IMR-90 (cell line): ENCODE results near the gene SLAMF1. TPM values are rescaled to one million over a fixed set of nuclear protein-coding genes. Genes with fewer than 3 reads are reported as not detected.

Experiments
- ATAC-seq: fragments of 200-7000 bp; cut with Tn5 transposase; 2 replicates; pipeline ENCODE4 v1.9.1; 2020; ENCODE audit warnings: low read depth, mild to moderate bottlenecking, moderate library complexity
- BruUV-seq: library from RNA; stranded (reverse); fragments of 400-500 nt; replicated peaks from 2 replicates; lab custom pipeline; 2021; lab: Mats Ljungman, UMichigan
- CTCF ChIA-PET: fragments of 300-600 bp; formaldehyde crosslinking; extraction: SDS; loops from one replicate; lab custom pipeline; 2021; ENCODE audit warnings: antibody characterized with exemption; lab: Yijun Ruan, JAX
- POLR2A ChIA-PET: fragments of 300-600 bp; sonication (Branson Sonifier 250); formaldehyde crosslinking; loops from one replicate; lab custom pipeline; 2022; ENCODE audit warnings: antibody characterized with exemption; ENCODE audit not compliant: unreplicated experiment; lab: Charles Lee
- DNase-seq: peaks from one replicate; pipeline ENCODE4 v3.0.0; 2013
- H2AFZ ChIP-seq: replicated peaks from 2 replicates; pipeline ENCODE3; 2013; ENCODE audit warnings: low read length, mild to moderate bottlenecking; ENCODE audit not compliant: poor library complexity
- H2AK5ac ChIP-seq: 2 replicates; pipeline ENCODE4 v1.6.1; 2013; ENCODE audit warnings: low read depth, low read length, inconsistent platforms
- H2AK9ac ChIP-seq: replicated peaks from 2 replicates; pipeline ENCODE3; 2013; ENCODE audit warnings: mild to moderate bottlenecking, low read depth, low read length, moderate library complexity; ENCODE audit not compliant: poor library complexity
- H2BK120ac ChIP-seq: 2 replicates; pipeline ENCODE4 v1.6.1; 2013; ENCODE audit warnings: low read depth, low read length, inconsistent platforms
- H2BK15ac ChIP-seq: 3 replicates; pipeline ENCODE4 v1.6.1; 2013; ENCODE audit warnings: low read depth, low read length, inconsistent platforms
- H2BK20ac ChIP-seq: 2 replicates; pipeline ENCODE4 v1.6.1; 2013; ENCODE audit warnings: low read depth, mild to moderate bottlenecking, inconsistent platforms, low read length, moderate library complexity
- H2BK5ac ChIP-seq: 2 replicates; pipeline ENCODE4 v1.6.1; 2013; ENCODE audit warnings: mild to moderate bottlenecking, low read depth, low read length, inconsistent platforms; ENCODE audit not compliant: poor library complexity, severe bottlenecking
- H3K14ac ChIP-seq: replicated peaks from 2 replicates; pipeline ENCODE4 v1.6.1; 2013; ENCODE audit warnings: low read depth, low read length, inconsistent platforms
- H3K18ac ChIP-seq: 2 replicates; pipeline ENCODE4 v1.6.1; 2013; ENCODE audit warnings: low read depth, low read length, control low read depth
- H3K23ac ChIP-seq: 2 replicates; pipeline ENCODE4 v1.6.1; 2013; ENCODE audit warnings: low read depth, low read length, inconsistent platforms
- H3K27ac ChIP-seq: 2 replicates; pipeline ENCODE4 v1.5.1; 2013; ENCODE audit warnings: mild to moderate bottlenecking, control low read depth, low read length; ENCODE audit not compliant: insufficient read depth
- H3K27me3 ChIP-seq: 2 replicates; pipeline ENCODE4 v1.6.1; 2013; ENCODE audit warnings: low read length; ENCODE audit not compliant: control insufficient read depth, insufficient read depth
- H3K36me3 ChIP-seq: 2 replicates; pipeline ENCODE4 v1.6.1; 2013; ENCODE audit warnings: low read length, mixed read lengths; ENCODE audit not compliant: control insufficient read depth, insufficient read depth
- H3K4ac ChIP-seq: 2 replicates; pipeline ENCODE4 v1.6.1; 2013; ENCODE audit warnings: low read depth, low read length, inconsistent platforms
- H3K4me1 ChIP-seq: 2 replicates; pipeline ENCODE4 v1.6.1; 2013; ENCODE audit warnings: low read length, mixed read lengths; ENCODE audit not compliant: control insufficient read depth, insufficient read depth
- H3K4me2 ChIP-seq: 2 replicates; pipeline ENCODE4 v1.6.1; 2013; ENCODE audit warnings: low read depth, mild to moderate bottlenecking, control low read depth, low read length, moderate library complexity
- H3K4me3 ChIP-seq: 2 replicates; pipeline ENCODE4 v1.5.1; 2013; ENCODE audit warnings: low read depth, mild to moderate bottlenecking, control low read depth, low read length, moderate library complexity; ENCODE audit not compliant: insufficient read depth
- H3K56ac ChIP-seq: 2 replicates; pipeline ENCODE4 v1.6.1; 2013; ENCODE audit warnings: low read length, inconsistent platforms; ENCODE audit not compliant: insufficient read depth; ENCODE audit errors: extremely low read depth
- H3K79me1 ChIP-seq, 2 experiments: 2 replicates each; pipeline ENCODE4 v1.6.1; 2013; ENCODE audit warnings: low read length in 2 of 2, inconsistent platforms in 1 of 2, low read depth in 1 of 2
- H3K9ac ChIP-seq: 2 replicates; pipeline ENCODE4 v1.6.1; 2013; ENCODE audit warnings: low read depth, low read length, control low read depth
- H3K9me1 ChIP-seq: 2 replicates; pipeline ENCODE4 v1.6.1; 2013; ENCODE audit warnings: low read length, inconsistent platforms; ENCODE audit not compliant: insufficient read depth
- H3K9me3 ChIP-seq: 2 replicates; pipeline ENCODE4 v1.6.1; 2013; ENCODE audit warnings: low read length; ENCODE audit not compliant: control insufficient read depth, insufficient read depth
- H4K20me1 ChIP-seq: 2 replicates; pipeline ENCODE4 v1.6.1; 2013; ENCODE audit warnings: low read length, inconsistent platforms; ENCODE audit not compliant: insufficient read depth
- H4K5ac ChIP-seq: 2 replicates; pipeline ENCODE4 v1.6.1; 2013; ENCODE audit warnings: mild to moderate bottlenecking, low read depth, low read length, control low read depth
- H4K8ac ChIP-seq, 2 experiments: 2 replicates each; pipeline ENCODE4 v1.6.1; 2013; ENCODE audit warnings: low read depth in 2 of 2, low read length in 2 of 2, control low read depth in 1 of 2, inconsistent platforms in 1 of 2
- H4K91ac ChIP-seq: 2 replicates; pipeline ENCODE4 v1.6.1; 2013; ENCODE audit warnings: low read depth, low read length, inconsistent platforms; ENCODE audit not compliant: insufficient read depth
- BHLHE40 ChIP-seq: fragments of 150-350 bp; IDR thresholded peaks from 2 replicates; pipeline ENCODE4 v1.6.1; 2016; ENCODE audit warnings: mild to moderate bottlenecking, low read depth, low read length
- CEBPB ChIP-seq: IDR thresholded peaks from 2 replicates; pipeline ENCODE4 v1.6.1; 2012; ENCODE audit warnings: low read depth, low read length, improper control_type of control experiment
- CTCF ChIP-seq: conservative IDR thresholded peaks from 2 replicates; pipeline ENCODE4 v1.5.1; 2012; ENCODE audit warnings: mild to moderate bottlenecking, low read depth, low read length, improper control_type of control experiment
- SMC3 ChIP-seq: fragments of 150-350 bp; IDR thresholded peaks from 2 replicates; pipeline ENCODE4 v1.6.1; 2016; ENCODE audit warnings: low read depth, mild to moderate bottlenecking, antibody characterized with exemption, low read length, moderate library complexity
- WGBS, 2 experiments: methylation state at CpG; one replicate each; pipeline versions ENCODE4 v1.1.5 to v1.1.7; 2013; ENCODE audit warnings: missing lambda C conversion rate in 2 of 2; ENCODE audit not compliant: insufficient read length in 1 of 2; ENCODE audit errors: extremely low coverage in 2 of 2; 5-methylcytosine and 5-hydroxymethylcytosine counted together
- dilution Hi-C: fragments of 300-500 bp; cut with HindIII; formaldehyde crosslinking; loops from one replicate; pipeline ENCODE4 v1.14.3; 2018; ENCODE audit warnings: low sequenced_read_pairs; ENCODE audit not compliant: unreplicated experiment
- in situ Hi-C: fragments of 300-500 bp; cut with MboI; formaldehyde crosslinking; loops from 3 replicates; pipeline ENCODE4 v1.14.3; 2019; ENCODE audit warnings: low sequenced_read_pairs, inconsistent platforms, mixed read lengths
- intact Hi-C: fragments of 100-400 bp; cut with micrococcal nuclease; formaldehyde crosslinking; loops from 2 replicates; pipeline ENCODE4 v1.10.0; 2022
- polyA plus RNA-seq, 3 experiments: library from polyadenylated mRNA; depleted of rRNA; stranded (reverse); fragments of >200 nt; gene quantifications; 2 replicates each; pipeline ENCODE4 v1.2.3, GENCODE V29; 2012; ENCODE audit warnings: low replicate concordance in 1 of 3
- total RNA-seq: library from RNA; depleted of rRNA; stranded (reverse); fragments of >200 nt; gene quantifications from 2 replicates; pipeline ENCODE4 v1.2.3, GENCODE V29; 2012

SLAMF1 gene
- total and polyA plus RNA-seq, 2 of the 4 experiments (the other 2 are of a cell fraction): not detected

GRCh38 chr1:160671603-160672517 is 25.0 kb upstream of the SLAMF1 start:
- H3K36me3 ChIP-seq: no peaks in the 10 kb centered on the region
- H4K8ac ChIP-seq: no peak overlapping the region
- no peak overlapping the region for H2AK9ac ChIP-seq
- no TSS peak for BruUV-seq
- H3K14ac ChIP-seq: no peak overlapping the region
- TF ChIP-seq BHLHE40: no peak
- no peak for TF ChIP-seq SMC3
- TF ChIP-seq CTCF: no peak
- no peak for TF ChIP-seq CEBPB
- no peaks in the 10 kb centered on the region for H3K9me3 ChIP-seq
- no peaks in the 10 kb centered on the region for H3K27me3 ChIP-seq
- no peak overlapping the region for H3K4me3 ChIP-seq
- no peak overlapping the region for H3K18ac ChIP-seq
- H2AFZ ChIP-seq: no peak overlapping the region
- WGBS, 2 experiments: no CpG with 5 or more reads among the region's 3 CpGs
- H2BK5ac ChIP-seq: no peak overlapping the region
- no peak overlapping the region for H3K23ac ChIP-seq
- in situ Hi-C loops: loop anchor here (10.0 kb wide), 1 partner anchor 63 kb away; the partner anchor contains the start of gene SLAMF7
- no peak overlapping the region for H4K91ac ChIP-seq
- no peak overlapping the region for H3K9ac ChIP-seq
- H3K27ac ChIP-seq: no peak overlapping the region
- dilution Hi-C loops: no loop called here
- H2AK5ac ChIP-seq: no peak overlapping the region
- ChIA-PET POLR2A (no interaction called here), CTCF (no interaction called here)
- intact Hi-C loops: no loop called here
- no peak overlapping the region for H4K5ac ChIP-seq
- H2BK15ac ChIP-seq: no peak overlapping the region
- H3K9me1 ChIP-seq: no peaks in the 10 kb centered on the region
- no peaks in the 10 kb centered on the region for H3K79me1 ChIP-seq
- no peak overlapping the region for H3K56ac ChIP-seq
- DNase-seq (no peak), ATAC-seq (no peak)
- no peak overlapping the region for H3K4ac ChIP-seq
- H4K20me1 ChIP-seq: no peaks in the 10 kb centered on the region
- H3K4me1 ChIP-seq: no peaks in the 10 kb centered on the region
- no peak overlapping the region for H2BK120ac ChIP-seq
- H2BK20ac ChIP-seq: no peak overlapping the region
- no peak overlapping the region for H3K4me2 ChIP-seq
